HG03378 (cell line): ENCODE data around the gene DPEP2NB.
"Not testable (repeated sequence)": the region's sequence is repeated elsewhere in the genome, so short reads cannot be mapped to it uniquely, and the experiment has no call there.

ENCODE experiments used
- ATAC-seq: cut with Tn5 transposase; IDR thresholded peaks from one replicate; pipeline ENCODE4 v1.9.1; 2021; ENCODE audit warnings: mild to moderate bottlenecking, moderate library complexity; ENCODE audit not compliant: unreplicated experiment

DPEP2NB gene

GRCh38 chr16:68019167-68019680 is 3.5 kb upstream of the DPEP2NB start:
- ATAC-seq: no peak

- ATAC-seq: no peak
These were observed 2.3 kb downstream of the DPEP2NB start for GRCh38 chr16:68013440-68013839.

- ATAC-seq: not testable (repeated sequence)
These were observed 5.8 kb downstream of the DPEP2NB start for GRCh38 chr16:68009872-68010271.

GRCh38 chr16:68009157-68009735 is 6.5 kb downstream of the DPEP2NB start:
- no peak for ATAC-seq

- no peak for ATAC-seq
These were observed 9.9 kb downstream of the DPEP2NB start for GRCh38 chr16:68005786-68006286.

- no peak for ATAC-seq
These were observed 10.5 kb downstream of the DPEP2NB start for GRCh38 chr16:68005211-68005610.

- no peak for ATAC-seq
These were observed 12.7 kb downstream of the DPEP2NB start for GRCh38 chr16:68003031-68003430.

- no peak for ATAC-seq
These were observed 15.3 kb downstream of the DPEP2NB start for GRCh38 chr16:68000450-68000849.

GRCh38 chr16:67999985-68000384 is 15.7 kb downstream of the DPEP2NB start:
- ATAC-seq: no peak

- ATAC-seq: not testable (repeated sequence)
These were observed 16.7 kb downstream of the DPEP2NB start, which contains the start of gene DPEP2 for GRCh38 chr16:67998779-67999688. Gene DPEP2, minus strand, starts transcription at chr16:67999484. Its CDS starts 6,272 bp downstream, at chr16:67993212.

- not testable (repeated sequence) for ATAC-seq
These were observed 17.4 kb downstream of the DPEP2NB start for GRCh38 chr16:67998231-67998778.

GRCh38 chr16:67996666-67997065 is 19.0 kb downstream of the DPEP2NB start:
- no peak for ATAC-seq

GRCh38 chr16:67995423-67995822 is 20.3 kb downstream of the DPEP2NB start:
- ATAC-seq: no peak

GRCh38 chr16:67994040-67994408 is 21.7 kb downstream of the DPEP2NB start:
- ATAC-seq: not testable (repeated sequence)

- ATAC-seq: no peak
These were observed 22.3 kb downstream of the DPEP2NB start for GRCh38 chr16:67993207-67994039.

- ATAC-seq: no peak
These were observed 23.0 kb downstream of the DPEP2NB start for GRCh38 chr16:67992661-67993206.

- no peak for ATAC-seq
These were observed 25.7 kb downstream of the DPEP2NB start for GRCh38 chr16:67990018-67990386.

- ATAC-seq: no peak
These were observed 26.2 kb downstream of the DPEP2NB start for GRCh38 chr16:67989322-67990017.

GRCh38 chr16:67988675-67989074 is 27.0 kb downstream of the DPEP2NB start:
- no peak for ATAC-seq
